G401.6 (cell line): ENCODE measurements around the gene SLC38A9.

Experiments
- FAIRE-seq: peaks from 2 replicates; lab custom pipeline; 2012; peaks lifted over from hg19 to GRCh38; lab: Jason Lieb, UNC

SLC38A9 gene

DNA sequence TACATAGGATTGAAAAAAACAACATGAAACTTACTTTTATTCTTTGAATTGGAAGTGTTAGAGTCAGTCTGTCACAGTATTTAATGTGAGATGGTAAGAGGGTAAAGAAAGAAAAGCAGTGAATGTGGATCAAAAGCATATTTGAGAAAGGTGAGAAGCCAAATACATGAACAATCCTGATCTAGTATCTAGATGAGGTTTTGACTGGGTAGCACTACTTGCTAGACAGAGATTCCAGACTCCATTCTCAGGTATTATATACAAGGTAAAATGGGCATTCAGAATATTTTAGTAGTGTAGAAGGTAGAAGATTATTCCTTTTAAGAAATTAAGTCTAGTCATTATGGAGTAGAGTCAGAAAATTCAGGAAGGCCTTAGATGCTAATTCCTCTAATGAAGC, 62.2 kb downstream of the SLC38A9 start:
- FAIRE-seq, result no peak

DNA sequence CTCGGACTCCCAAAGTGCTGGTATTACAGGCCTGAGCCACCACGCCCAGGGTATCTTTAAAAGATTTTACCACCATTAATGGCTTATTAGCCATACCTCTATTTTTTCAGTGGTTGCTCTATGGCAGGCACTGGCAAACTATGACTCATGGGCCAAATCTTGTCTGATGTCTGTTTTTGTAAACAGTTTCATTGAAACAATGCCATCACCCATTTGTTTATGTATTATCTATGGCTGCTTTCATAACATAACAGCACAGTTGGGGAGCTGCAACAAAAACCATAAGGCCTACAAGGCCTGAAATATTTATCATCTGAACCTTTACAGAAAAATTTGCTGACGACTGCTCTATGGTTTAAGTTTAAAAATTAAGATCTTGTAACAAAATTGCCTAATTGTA, 66.8 kb downstream of the SLC38A9 start:
- no peak for FAIRE-seq

GRCh38 chr5:55638455-55638854, 73.7 kb downstream of the SLC38A9 start:
- no peak for FAIRE-seq

GRCh38 chr5:55638051-55638450, 74.1 kb downstream of the SLC38A9 start:
- FAIRE-seq, result no peak

DNA sequence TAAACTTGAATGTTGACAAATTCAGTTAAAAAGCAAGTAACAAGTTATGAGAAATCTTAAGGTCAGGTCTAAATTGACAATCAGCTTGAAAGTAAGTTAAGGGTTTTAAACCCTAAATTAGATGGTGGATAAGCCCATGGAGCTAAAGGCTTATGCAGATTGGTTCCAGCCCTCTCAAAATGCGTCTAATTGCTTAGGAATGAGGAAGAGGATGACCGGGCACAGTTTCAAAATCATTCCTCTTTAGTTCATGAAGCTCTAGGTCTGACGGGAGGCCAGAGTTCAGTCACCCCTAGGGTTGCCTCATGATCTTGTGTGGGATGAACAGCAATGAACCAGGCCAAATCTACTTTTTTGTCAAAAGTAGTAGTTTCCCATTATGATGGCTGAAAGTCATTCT, 75.4 kb downstream of the SLC38A9 start:
- no peak for FAIRE-seq

GRCh38 chr5:55636177-55636576, 75.9 kb downstream of the SLC38A9 start:
- FAIRE-seq, result no peak

DNA sequence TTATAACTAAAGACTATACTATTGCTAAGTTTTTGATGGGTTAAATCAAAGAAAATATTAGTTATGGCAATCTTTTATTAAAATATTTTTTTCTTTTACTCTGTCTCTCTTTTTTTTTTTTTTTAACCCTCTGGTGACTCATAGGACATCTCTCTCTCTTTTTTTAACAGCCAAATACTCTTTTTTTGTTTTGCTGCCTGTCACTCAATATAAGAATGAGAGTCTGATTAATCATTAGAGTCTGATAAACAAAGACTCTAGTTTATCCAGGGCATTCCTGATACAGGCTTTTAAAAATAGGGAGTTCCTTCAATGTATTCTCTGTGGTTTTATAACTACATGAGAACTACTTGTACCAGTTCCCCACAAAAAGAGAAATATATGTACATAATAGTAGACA, 77.3 kb downstream of the SLC38A9 start:
- FAIRE-seq, result no peak

DNA sequence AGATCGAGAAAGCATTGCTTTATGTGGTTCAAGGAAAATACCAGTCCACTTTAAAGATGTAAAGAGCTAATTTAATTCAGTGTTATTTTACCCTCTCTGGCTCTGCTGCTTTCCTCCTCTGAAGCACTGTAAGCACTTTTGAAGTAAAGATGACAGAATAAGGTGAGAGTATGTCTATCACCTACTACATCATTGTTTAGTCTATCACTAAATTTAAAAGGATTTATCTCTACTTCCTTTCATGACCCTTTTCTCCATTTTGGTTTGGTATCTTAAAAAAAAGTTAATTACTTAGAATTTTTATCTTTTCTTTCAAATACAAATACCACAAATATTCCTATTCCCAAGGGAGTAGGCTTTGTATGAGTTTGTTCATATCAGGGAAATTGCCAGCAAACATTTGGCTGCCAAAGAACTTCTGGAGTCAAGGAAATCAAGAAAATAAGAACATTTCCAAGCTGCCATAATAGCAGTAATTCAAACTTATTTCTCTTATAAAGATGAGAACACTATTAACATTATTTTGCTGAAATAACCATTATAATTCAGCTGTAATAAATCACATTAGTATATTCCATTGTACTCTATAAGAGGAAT, 77.8 kb downstream of the SLC38A9 start:
- no peak for FAIRE-seq

GRCh38 chr5:55633574-55634208, 78.4 kb downstream of the SLC38A9 start:
- no peak for FAIRE-seq

- FAIRE-seq, result no peak
These were observed 82.3 kb downstream of the SLC38A9 start for GRCh38 chr5:55629815-55630214.

DNA sequence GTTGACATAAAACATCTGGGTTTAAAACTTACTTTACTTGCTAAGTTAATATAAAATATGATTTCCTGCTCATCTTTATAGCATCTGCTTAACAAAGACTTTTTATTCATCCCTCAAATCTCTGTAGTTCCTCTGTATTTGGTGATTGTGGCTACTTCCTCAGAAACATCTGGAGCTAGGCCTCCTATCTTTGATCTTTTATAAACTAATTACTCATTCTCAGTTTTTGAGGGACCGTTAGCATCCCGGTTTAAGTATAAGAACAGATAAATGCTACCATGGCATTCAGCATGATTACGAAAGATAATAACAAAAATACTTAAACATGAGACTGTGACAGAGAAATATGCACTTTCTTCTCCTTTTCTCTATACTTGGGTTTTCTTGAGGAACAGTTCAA, 85.3 kb downstream of the SLC38A9 start:
- no peak for FAIRE-seq

DNA sequence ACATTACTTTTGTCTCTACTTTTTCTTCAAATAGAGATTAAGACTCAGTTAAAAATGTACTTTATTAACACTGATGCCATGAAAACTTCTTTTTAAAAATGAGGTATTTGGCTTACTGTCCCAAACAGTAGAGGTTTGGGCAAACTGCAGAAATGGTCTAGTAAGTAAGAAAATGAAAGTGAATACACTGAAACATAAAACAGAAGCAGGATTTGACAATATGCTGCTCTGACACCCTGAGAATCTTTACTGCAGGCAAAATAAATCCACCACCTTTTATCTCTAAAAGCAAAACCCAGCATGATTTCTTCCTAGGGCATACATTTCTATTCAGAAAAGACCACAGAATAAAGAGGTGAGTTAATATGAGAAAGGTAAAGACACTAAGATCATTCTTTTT, 86.2 kb downstream of the SLC38A9 start:
- no peak for FAIRE-seq

DNA sequence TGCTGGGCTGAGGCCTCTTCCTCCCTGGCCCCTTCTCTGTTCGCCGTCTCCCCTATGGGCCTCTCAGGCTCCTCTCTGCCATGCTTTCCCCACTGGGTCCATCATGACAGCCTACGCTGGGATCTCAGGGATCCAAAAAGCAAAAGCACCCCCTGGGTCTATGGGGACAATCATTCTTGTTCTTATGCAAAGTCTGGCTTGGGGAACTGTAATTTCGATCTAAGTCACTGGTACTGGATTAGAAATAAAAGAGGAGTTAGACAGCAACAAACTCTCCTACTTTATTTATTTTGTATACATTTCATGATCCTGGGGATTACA, 86.6 kb downstream of the SLC38A9 start:
- FAIRE-seq, result no peak

- FAIRE-seq, result no peak
These were observed 87.1 kb downstream of the SLC38A9 start for GRCh38 chr5:55624841-55625588.

DNA sequence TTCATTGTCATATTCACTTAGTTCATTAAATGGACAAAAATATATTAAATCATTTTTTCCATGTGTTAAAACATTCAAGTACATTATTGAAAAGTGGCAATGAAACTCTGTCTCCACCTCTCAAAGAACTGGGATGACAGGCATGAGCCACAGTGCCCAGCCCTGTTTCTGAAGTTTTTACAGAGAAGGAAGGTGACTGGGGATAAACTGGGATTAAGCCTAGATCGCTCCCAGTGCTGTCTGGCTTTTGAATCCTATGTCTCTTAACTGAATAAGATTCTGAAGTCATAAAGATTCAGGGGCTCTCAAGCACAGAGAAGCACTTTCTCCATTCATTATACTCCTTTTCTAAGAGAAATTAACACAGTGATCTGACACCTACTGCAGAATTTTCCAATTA, 88.3 kb downstream of the SLC38A9 start:
- no peak for FAIRE-seq

DNA sequence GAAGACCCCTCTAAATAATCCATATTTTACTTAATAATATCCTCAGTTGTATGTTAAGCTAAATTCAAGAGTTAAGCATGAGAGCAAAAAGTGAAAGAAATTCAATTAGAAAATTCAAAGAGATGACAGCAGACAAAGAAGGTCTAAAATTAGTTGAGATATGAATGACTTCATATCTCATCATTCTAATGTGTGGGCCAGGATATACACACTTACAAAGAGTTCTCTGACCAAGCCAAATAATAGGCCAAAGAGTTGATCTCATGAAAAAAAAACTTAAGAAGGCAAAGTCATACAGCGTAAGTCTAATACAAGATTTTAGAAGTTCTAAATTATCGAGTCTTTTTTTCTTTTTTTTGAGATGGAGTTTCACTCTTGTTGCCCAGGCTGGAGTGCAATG, 89.7 kb downstream of the SLC38A9 start:
- FAIRE-seq, result no peak

- FAIRE-seq, result no peak
These were observed 90.9 kb downstream of the SLC38A9 start for GRCh38 chr5:55621229-55621628.

- FAIRE-seq, result no peak
These were observed 91.4 kb downstream of the SLC38A9 start for GRCh38 chr5:55620766-55621160.

DNA sequence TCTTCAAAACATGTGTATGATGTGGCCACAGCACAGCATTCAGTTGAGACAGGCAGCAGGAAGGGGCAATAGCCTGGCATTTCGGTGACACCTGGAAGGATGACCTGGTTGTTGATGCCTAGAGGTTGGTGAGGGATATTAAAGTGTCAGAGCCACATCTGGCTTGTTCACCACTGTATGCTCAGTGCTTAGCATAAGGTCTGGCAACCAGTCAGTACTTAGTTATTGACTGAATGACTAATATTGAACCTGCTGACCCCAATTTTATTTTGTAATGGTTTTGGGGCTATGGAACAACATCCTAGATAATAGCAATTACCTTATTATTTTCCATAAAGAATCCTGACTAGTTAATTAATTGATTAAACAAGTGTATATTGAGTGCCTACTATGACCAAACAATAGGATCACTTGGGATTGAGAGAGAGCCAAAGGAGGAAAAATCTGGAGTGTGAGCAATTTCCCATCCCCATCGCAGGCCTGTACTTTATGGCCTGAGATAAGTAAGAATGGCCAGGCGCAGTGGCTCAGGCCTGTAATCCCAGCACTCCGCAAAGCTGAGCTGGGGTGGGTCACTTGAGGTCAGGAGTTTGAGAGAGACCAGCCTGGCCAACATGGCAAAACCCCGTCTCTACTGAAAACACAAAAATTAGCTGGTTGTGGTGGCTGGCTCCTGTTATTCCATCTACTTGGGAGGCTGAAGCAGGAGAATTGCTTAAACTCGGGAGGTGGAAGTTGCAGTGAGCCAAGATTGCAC, 91.9 kb downstream of the SLC38A9 start:
- FAIRE-seq, result no peak

DNA sequence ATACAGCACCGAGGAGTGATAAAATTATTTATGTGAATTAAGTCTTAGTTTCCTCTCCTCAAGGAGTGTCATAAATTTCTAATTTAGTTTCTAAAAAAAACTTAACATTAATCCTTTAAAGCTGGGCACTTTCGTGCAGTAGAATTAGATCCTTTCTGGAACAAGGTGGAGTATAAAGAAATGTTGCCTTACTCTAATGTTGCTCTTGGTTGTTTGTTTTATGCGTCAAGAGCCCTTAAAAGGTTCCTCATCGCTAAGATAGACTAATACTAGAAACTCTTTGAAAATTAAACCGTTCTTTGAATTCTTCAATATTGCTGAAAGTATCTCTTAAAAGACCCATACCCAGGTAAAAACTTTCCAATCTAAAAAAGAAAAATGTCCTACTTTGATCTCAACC, 93.8 kb downstream of the SLC38A9 start:
- no peak for FAIRE-seq

GRCh38 chr5:55613112-55613868, 98.8 kb downstream of the SLC38A9 start:
- FAIRE-seq, result no peak

DNA sequence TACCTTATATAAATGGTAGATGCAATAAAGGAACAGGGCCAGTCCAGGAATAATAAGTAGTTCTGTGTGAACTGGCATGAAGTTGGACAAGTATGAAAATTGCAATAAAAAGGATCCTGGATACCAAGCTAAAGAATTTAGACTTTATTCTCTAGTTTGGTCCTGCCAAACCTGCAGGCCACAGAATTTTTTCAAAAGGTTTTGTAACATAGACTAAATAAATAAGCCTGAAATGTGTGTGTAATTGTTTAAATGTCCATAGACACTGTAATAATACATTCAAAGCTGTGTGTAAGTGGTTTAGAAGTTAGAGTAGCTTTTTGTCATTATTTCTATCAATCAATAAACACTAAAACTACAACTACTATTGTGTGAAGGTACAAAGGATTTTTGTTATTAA, 101.6 kb downstream of the SLC38A9 start:
- FAIRE-seq, result no peak

DNA sequence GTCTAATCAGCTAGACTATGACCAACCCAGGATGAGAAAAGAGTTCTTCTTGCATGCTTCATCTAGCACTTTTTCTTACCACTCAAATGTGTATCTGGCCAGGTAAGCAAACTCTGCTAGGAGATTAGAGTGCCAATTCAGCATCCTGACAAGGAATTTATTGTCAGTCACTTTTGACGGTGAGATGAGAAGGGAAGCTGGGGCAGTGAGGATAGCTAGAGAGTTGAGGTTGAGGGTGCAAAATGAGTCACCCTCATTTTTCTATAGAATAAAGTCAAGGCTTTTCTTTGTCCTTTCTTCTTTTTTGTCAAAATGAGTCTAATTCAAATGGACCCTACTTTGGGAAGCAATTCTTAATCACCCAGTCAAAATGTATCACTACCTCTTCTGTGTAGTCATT, 102.7 kb downstream of the SLC38A9 start:
- FAIRE-seq, result no peak
